ENCODE measurements around the gene COG7. TPM values are rescaled to one million over a fixed set of nuclear protein-coding genes. Genes with fewer than 3 reads are reported as not detected.
"Not testable (repeated sequence)": the region's sequence is repeated elsewhere in the genome, so short reads cannot be mapped to it uniquely, and the experiment has no call there.

COG7 gene
- total and polyA plus RNA-seq, 2 donors (not counting 3 experiments of a cell fraction or from before 2014, with no cell fraction given), result 24.1 to 42.0 TPM

- H2AFZ ChIP-seq (ENCODE audit: low read depth, low read length), result no peak overlapping the region
- peaks cover 18 to 19% of the 10 kb centered on the region in 2 experiments for H3K36me3 ChIP-seq (ENCODE audit: control insufficient read depth in 2 of 2, extremely low read depth in 1 of 2, insufficient read depth in 2 of 2, low read length in 2 of 2)
- no peak for DNase-seq (ENCODE audit: low read depth, low spot score)
- dilution Hi-C loops (cut with MboI; ENCODE audit: extremely low pct_ligation_motif_present, low sequenced_read_pairs) (no loop called here), intact Hi-C loops (cut with micrococcal nuclease) (no loop called here)
- H3K27ac ChIP-seq (ENCODE audit: insufficient read depth, low read depth, low read length), result no peak overlapping the region
- no peaks in the 10 kb centered on the region for H3K9me1 ChIP-seq (replicated peaks; ENCODE audit: control insufficient read depth, extremely low read depth, insufficient read depth, low read length)
- TF ChIP-seq MYC (IDR thresholded peaks at IDR 0.05; ENCODE audit: low read depth, low read length) (no peak), JUN (IDR thresholded peaks at IDR 0.05; ENCODE audit: borderline replicate concordance, insufficient read depth, insufficient read length, low read depth) (no peak), EZH2 (IDR thresholded peaks at IDR 0.05; ENCODE audit: borderline replicate concordance, low read depth, low read length, severe bottlenecking) (no peak), FOS (IDR thresholded peaks at IDR 0.05; ENCODE audit: borderline replicate concordance, insufficient read depth, low read length) (no peak), GATA2 (IDR thresholded peaks at IDR 0.05; ENCODE audit: insufficient read depth, insufficient read length, low read depth, low read length) (no peak), CTCF (IDR thresholded peaks at IDR 0.05; ENCODE audit: extremely low read depth in 1 of 2, insufficient read depth in 1 of 2, low read depth in 1 of 2, low read length in 2 of 2) (no peak), POLR2AphosphoS5 (IDR thresholded peaks at IDR 0.05; ENCODE audit: insufficient read depth, low read depth, low read length) (no peak), POLR2A (IDR thresholded peaks at IDR 0.05; ENCODE audit: low read depth, low read length) (no peak), MAX (IDR thresholded peaks at IDR 0.05; ENCODE audit: insufficient read depth, insufficient read length) (no peak)
- H3K27me3 ChIP-seq (ENCODE audit: control insufficient read depth in 2 of 2, insufficient read depth in 2 of 2, low read length in 2 of 2), result no peaks in the 10 kb centered on the region
- BruUV-seq (replicated peaks), result no TSS peak
- H3K79me2 ChIP-seq (ENCODE audit: control insufficient read depth, insufficient read depth, low read length), result no peaks in the 10 kb centered on the region
- H3K9ac ChIP-seq (replicated peaks; ENCODE audit: extremely low read depth, insufficient read depth, low read length), result no peak overlapping the region
- no peaks in the 10 kb centered on the region for H3K9me3 ChIP-seq (replicated peaks; ENCODE audit: control insufficient read depth, insufficient read depth, low read length)
- H3K4me2 ChIP-seq (ENCODE audit: insufficient read depth, low read length), result no peak overlapping the region
- no peak for FAIRE-seq
- H4K20me1 ChIP-seq (replicated peaks; ENCODE audit: control insufficient read depth, extremely low read depth, insufficient read depth, low read length), result no peaks in the 10 kb centered on the region
- peaks cover 3% of the 10 kb centered on the region for H3K4me1 ChIP-seq (ENCODE audit: control insufficient read depth, extremely low read depth, insufficient read depth, low read length)
- no peak overlapping the region for H3K4me3 ChIP-seq (replicated peaks in 1 of 3; ENCODE audit: insufficient read depth in 1 of 3, low read depth in 1 of 3, low read length in 3 of 3)
- ChIA-PET CTCF (no interaction called here), POLR2A (no interaction called here)
These were observed 51.9 kb downstream of the COG7 start for GRCh38 chr16:23401139-23401538.

GRCh38 chr16:23400447-23400846 is 52.5 kb downstream of the COG7 start:
- H3K27me3 ChIP-seq (ENCODE audit: control insufficient read depth in 2 of 2, insufficient read depth in 2 of 2, low read length in 2 of 2); BruUV-seq (replicated peaks); H3K9ac ChIP-seq (replicated peaks; ENCODE audit: extremely low read depth, insufficient read depth, low read length); H3K4me2 ChIP-seq (ENCODE audit: insufficient read depth, low read length); FAIRE-seq; DNase-seq (ENCODE audit: low read depth, low spot score); dilution Hi-C loops (cut with MboI; ENCODE audit: extremely low pct_ligation_motif_present, low sequenced_read_pairs); CTCF ChIA-PET; H3K9me1 ChIP-seq (replicated peaks; ENCODE audit: control insufficient read depth, extremely low read depth, insufficient read depth, low read length); POLR2A ChIA-PET; H3K4me1 ChIP-seq (ENCODE audit: control insufficient read depth, extremely low read depth, insufficient read depth, low read length); H3K27ac ChIP-seq (ENCODE audit: insufficient read depth, low read depth, low read length); H3K79me2 ChIP-seq (ENCODE audit: control insufficient read depth, insufficient read depth, low read length); H4K20me1 ChIP-seq (replicated peaks; ENCODE audit: control insufficient read depth, extremely low read depth, insufficient read depth, low read length); H2AFZ ChIP-seq (ENCODE audit: low read depth, low read length); H3K9me3 ChIP-seq (replicated peaks; ENCODE audit: control insufficient read depth, insufficient read depth, low read length); H3K4me3 ChIP-seq (replicated peaks in 1 of 3; ENCODE audit: insufficient read depth in 1 of 3, low read depth in 1 of 3, low read length in 3 of 3); intact Hi-C loops (cut with micrococcal nuclease): not testable (repeated sequence)
- peaks cover 18% of the 10 kb centered on the region in 2 experiments for H3K36me3 ChIP-seq (ENCODE audit: control insufficient read depth in 2 of 2, extremely low read depth in 1 of 2, insufficient read depth in 2 of 2, low read length in 2 of 2)
